IMR-90 (cell line): ENCODE results near the gene ZBED4. TPM values are rescaled to one million over a fixed set of nuclear protein-coding genes. Genes with fewer than 3 reads are reported as not detected.

ENCODE experiments used
- ATAC-seq: fragments of 200-7000 bp; cut with Tn5 transposase; 2 replicates; pipeline ENCODE4 v1.9.1; 2020; ENCODE audit warnings: low read depth, mild to moderate bottlenecking, moderate library complexity
- BruUV-seq: library from RNA; stranded (reverse); fragments of 400-500 nt; replicated peaks from 2 replicates; lab custom pipeline; 2021; lab: Mats Ljungman, UMichigan
- CTCF ChIA-PET: fragments of 300-600 bp; formaldehyde crosslinking; extraction: SDS; loops from one replicate; lab custom pipeline; 2021; ENCODE audit warnings: antibody characterized with exemption; lab: Yijun Ruan, JAX
- POLR2A ChIA-PET: fragments of 300-600 bp; sonication (Branson Sonifier 250); formaldehyde crosslinking; loops from one replicate; lab custom pipeline; 2022; ENCODE audit warnings: antibody characterized with exemption; ENCODE audit not compliant: unreplicated experiment; lab: Charles Lee
- DNase-seq: peaks from one replicate; pipeline ENCODE4 v3.0.0; 2013
- H2AFZ ChIP-seq: replicated peaks from 2 replicates; pipeline ENCODE3; 2013; ENCODE audit warnings: low read length, mild to moderate bottlenecking; ENCODE audit not compliant: poor library complexity
- H2AK5ac ChIP-seq: 2 replicates; pipeline ENCODE4 v1.6.1; 2013; ENCODE audit warnings: low read depth, low read length, inconsistent platforms
- H2AK9ac ChIP-seq: replicated peaks from 2 replicates; pipeline ENCODE3; 2013; ENCODE audit warnings: mild to moderate bottlenecking, low read depth, low read length, moderate library complexity; ENCODE audit not compliant: poor library complexity
- H2BK120ac ChIP-seq: 2 replicates; pipeline ENCODE4 v1.6.1; 2013; ENCODE audit warnings: low read depth, low read length, inconsistent platforms
- H2BK15ac ChIP-seq: 3 replicates; pipeline ENCODE4 v1.6.1; 2013; ENCODE audit warnings: low read depth, low read length, inconsistent platforms
- H2BK20ac ChIP-seq: 2 replicates; pipeline ENCODE4 v1.6.1; 2013; ENCODE audit warnings: low read depth, mild to moderate bottlenecking, inconsistent platforms, low read length, moderate library complexity
- H2BK5ac ChIP-seq: 2 replicates; pipeline ENCODE4 v1.6.1; 2013; ENCODE audit warnings: mild to moderate bottlenecking, low read depth, low read length, inconsistent platforms; ENCODE audit not compliant: poor library complexity, severe bottlenecking
- H3K14ac ChIP-seq: replicated peaks from 2 replicates; pipeline ENCODE4 v1.6.1; 2013; ENCODE audit warnings: low read depth, low read length, inconsistent platforms
- H3K18ac ChIP-seq: 2 replicates; pipeline ENCODE4 v1.6.1; 2013; ENCODE audit warnings: low read depth, low read length, control low read depth
- H3K23ac ChIP-seq: 2 replicates; pipeline ENCODE4 v1.6.1; 2013; ENCODE audit warnings: low read depth, low read length, inconsistent platforms
- H3K27ac ChIP-seq: 2 replicates; pipeline ENCODE4 v1.5.1; 2013; ENCODE audit warnings: mild to moderate bottlenecking, control low read depth, low read length; ENCODE audit not compliant: insufficient read depth
- H3K27me3 ChIP-seq: 2 replicates; pipeline ENCODE4 v1.6.1; 2013; ENCODE audit warnings: low read length; ENCODE audit not compliant: control insufficient read depth, insufficient read depth
- H3K36me3 ChIP-seq: 2 replicates; pipeline ENCODE4 v1.6.1; 2013; ENCODE audit warnings: low read length, mixed read lengths; ENCODE audit not compliant: control insufficient read depth, insufficient read depth
- H3K4ac ChIP-seq: 2 replicates; pipeline ENCODE4 v1.6.1; 2013; ENCODE audit warnings: low read depth, low read length, inconsistent platforms
- H3K4me1 ChIP-seq: 2 replicates; pipeline ENCODE4 v1.6.1; 2013; ENCODE audit warnings: low read length, mixed read lengths; ENCODE audit not compliant: control insufficient read depth, insufficient read depth
- H3K4me2 ChIP-seq: 2 replicates; pipeline ENCODE4 v1.6.1; 2013; ENCODE audit warnings: low read depth, mild to moderate bottlenecking, control low read depth, low read length, moderate library complexity
- H3K4me3 ChIP-seq: 2 replicates; pipeline ENCODE4 v1.5.1; 2013; ENCODE audit warnings: low read depth, mild to moderate bottlenecking, control low read depth, low read length, moderate library complexity; ENCODE audit not compliant: insufficient read depth
- H3K56ac ChIP-seq: 2 replicates; pipeline ENCODE4 v1.6.1; 2013; ENCODE audit warnings: low read length, inconsistent platforms; ENCODE audit not compliant: insufficient read depth; ENCODE audit errors: extremely low read depth
- H3K79me1 ChIP-seq, 2 experiments: 2 replicates each; pipeline ENCODE4 v1.6.1; 2013; ENCODE audit warnings: low read length in 2 of 2, inconsistent platforms in 1 of 2, low read depth in 1 of 2
- H3K9ac ChIP-seq: 2 replicates; pipeline ENCODE4 v1.6.1; 2013; ENCODE audit warnings: low read depth, low read length, control low read depth
- H3K9me1 ChIP-seq: 2 replicates; pipeline ENCODE4 v1.6.1; 2013; ENCODE audit warnings: low read length, inconsistent platforms; ENCODE audit not compliant: insufficient read depth
- H3K9me3 ChIP-seq: 2 replicates; pipeline ENCODE4 v1.6.1; 2013; ENCODE audit warnings: low read length; ENCODE audit not compliant: control insufficient read depth, insufficient read depth
- H4K20me1 ChIP-seq: 2 replicates; pipeline ENCODE4 v1.6.1; 2013; ENCODE audit warnings: low read length, inconsistent platforms; ENCODE audit not compliant: insufficient read depth
- H4K5ac ChIP-seq: 2 replicates; pipeline ENCODE4 v1.6.1; 2013; ENCODE audit warnings: mild to moderate bottlenecking, low read depth, low read length, control low read depth
- H4K8ac ChIP-seq, 2 experiments: 2 replicates each; pipeline ENCODE4 v1.6.1; 2013; ENCODE audit warnings: low read depth in 2 of 2, low read length in 2 of 2, control low read depth in 1 of 2, inconsistent platforms in 1 of 2
- H4K91ac ChIP-seq: 2 replicates; pipeline ENCODE4 v1.6.1; 2013; ENCODE audit warnings: low read depth, low read length, inconsistent platforms; ENCODE audit not compliant: insufficient read depth
- CEBPB ChIP-seq: IDR thresholded peaks from 2 replicates; pipeline ENCODE4 v1.6.1; 2012; ENCODE audit warnings: low read depth, low read length, improper control_type of control experiment
- MAFK ChIP-seq: IDR thresholded peaks from 2 replicates; pipeline ENCODE4 v1.6.1; 2012; ENCODE audit warnings: low read depth, low read length, improper control_type of control experiment
- MAZ ChIP-seq: IDR thresholded peaks from 2 replicates; pipeline ENCODE4 v1.6.1; 2012; ENCODE audit warnings: low read depth, mild to moderate bottlenecking, low read length, improper control_type of control experiment, moderate library complexity, borderline replicate concordance
- MXI1 ChIP-seq: IDR thresholded peaks from 2 replicates; pipeline ENCODE4 v1.6.1; 2012; ENCODE audit warnings: low read depth, mild to moderate bottlenecking, low read length, moderate library complexity, borderline replicate concordance
- SMC3 ChIP-seq: fragments of 150-350 bp; IDR thresholded peaks from 2 replicates; pipeline ENCODE4 v1.6.1; 2016; ENCODE audit warnings: low read depth, mild to moderate bottlenecking, antibody characterized with exemption, low read length, moderate library complexity
- WGBS, 2 experiments: methylation state at CpG; one replicate each; pipeline versions ENCODE4 v1.1.5 to v1.1.7; 2013; ENCODE audit warnings: missing lambda C conversion rate in 2 of 2; ENCODE audit not compliant: insufficient read length in 1 of 2; ENCODE audit errors: extremely low coverage in 2 of 2; 5-methylcytosine and 5-hydroxymethylcytosine counted together
- dilution Hi-C: fragments of 300-500 bp; cut with HindIII; formaldehyde crosslinking; loops from one replicate; pipeline ENCODE4 v1.14.3; 2018; ENCODE audit warnings: low sequenced_read_pairs; ENCODE audit not compliant: unreplicated experiment
- in situ Hi-C: fragments of 300-500 bp; cut with MboI; formaldehyde crosslinking; loops from 3 replicates; pipeline ENCODE4 v1.14.3; 2019; ENCODE audit warnings: low sequenced_read_pairs, inconsistent platforms, mixed read lengths
- intact Hi-C: fragments of 100-400 bp; cut with micrococcal nuclease; formaldehyde crosslinking; loops from 2 replicates; pipeline ENCODE4 v1.10.0; 2022
- polyA plus RNA-seq, 3 experiments: library from polyadenylated mRNA; depleted of rRNA; stranded (reverse); fragments of >200 nt; gene quantifications; 2 replicates each; pipeline ENCODE4 v1.2.3, GENCODE V29; 2012; ENCODE audit warnings: low replicate concordance in 1 of 3
- total RNA-seq: library from RNA; depleted of rRNA; stranded (reverse); fragments of >200 nt; gene quantifications from 2 replicates; pipeline ENCODE4 v1.2.3, GENCODE V29; 2012
- TF ChIP-seq, protein P1 (sequence below): fragments of 150-350 bp; IDR thresholded peaks from 2 replicates; pipeline ENCODE4 v1.6.1; 2016; ENCODE audit warnings: low read depth, mild to moderate bottlenecking, low read length, moderate library complexity, borderline replicate concordance

ZBED4 gene
- total and polyA plus RNA-seq, 2 of the 4 experiments (the other 2 are of a cell fraction): 9.3 to 10.5 TPM

DNA sequence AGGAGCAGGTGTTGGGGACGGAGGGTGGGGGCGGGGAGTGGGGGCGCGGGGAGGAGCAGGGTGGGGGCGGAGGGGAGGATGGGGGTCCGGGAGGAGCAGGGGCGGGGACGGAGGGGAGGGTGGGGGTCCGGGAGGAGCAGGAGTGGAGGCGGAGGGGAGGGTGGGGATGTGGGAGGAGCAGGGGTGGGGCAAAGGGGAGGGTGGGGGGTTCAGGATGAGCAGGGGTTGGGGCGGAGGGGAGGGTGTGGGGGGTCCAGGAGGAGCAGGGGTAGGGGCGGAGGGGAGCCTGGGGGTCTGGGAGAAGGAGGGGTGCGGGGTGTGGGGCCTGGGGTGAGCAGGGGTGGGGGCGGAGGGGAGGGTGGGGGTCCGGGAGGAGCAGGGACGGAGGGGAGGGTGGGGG, 81.9 kb downstream of the ZBED4 start:
- no peak overlapping the region for H2AK9ac ChIP-seq
- H3K36me3 ChIP-seq: no peaks in the 10 kb centered on the region
- H2BK20ac ChIP-seq: no peak overlapping the region
- DNase-seq: no peak
- peaks cover 0 to 3% of the 10 kb centered on the region in 2 experiments; a peak in 1 of 4 replicates for H3K79me1 ChIP-seq
- H3K56ac ChIP-seq: no peak overlapping the region
- no peaks in the 10 kb centered on the region for H3K9me1 ChIP-seq
- H2AK5ac ChIP-seq: no peak overlapping the region
- H4K8ac ChIP-seq: no peak overlapping the region
- no peak overlapping the region for H3K4me2 ChIP-seq
- H2BK120ac ChIP-seq: no peak overlapping the region
- no peak overlapping the region for H2AFZ ChIP-seq
- WGBS, 2 experiments: no CpG with 5 or more reads among the region's 16 CpGs
- ChIA-PET CTCF (no interaction called here), POLR2A (no interaction called here)
- no peak overlapping the region for H2BK5ac ChIP-seq
- no peaks in the 10 kb centered on the region for H4K20me1 ChIP-seq
- no peak for ATAC-seq
- no peaks in the 10 kb centered on the region for H3K27me3 ChIP-seq
- BruUV-seq: no TSS peak
- H3K4me3 ChIP-seq: no peak overlapping the region
- intact Hi-C loops (no loop called here), in situ Hi-C loops (no loop called here), dilution Hi-C loops (no loop called here)
- H3K4ac ChIP-seq: no peak overlapping the region; the same call in 1 of the 2 replicates
- TF ChIP-seq MXI1 (no peak), MAFK (no peak), MAZ (no peak), CEBPB (no peak), SMC3 (no peak)
- TF ChIP-seq, protein P1, sequence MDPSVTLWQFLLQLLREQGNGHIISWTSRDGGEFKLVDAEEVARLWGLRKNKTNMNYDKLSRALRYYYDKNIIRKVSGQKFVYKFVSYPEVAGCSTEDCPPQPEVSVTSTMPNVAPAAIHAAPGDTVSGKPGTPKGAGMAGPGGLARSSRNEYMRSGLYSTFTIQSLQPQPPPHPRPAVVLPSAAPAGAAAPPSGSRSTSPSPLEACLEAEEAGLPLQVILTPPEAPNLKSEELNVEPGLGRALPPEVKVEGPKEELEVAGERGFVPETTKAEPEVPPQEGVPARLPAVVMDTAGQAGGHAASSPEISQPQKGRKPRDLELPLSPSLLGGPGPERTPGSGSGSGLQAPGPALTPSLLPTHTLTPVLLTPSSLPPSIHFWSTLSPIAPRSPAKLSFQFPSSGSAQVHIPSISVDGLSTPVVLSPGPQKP: no peak
- H4K5ac ChIP-seq: no peak overlapping the region
- H3K9ac ChIP-seq: 0 out of 2 replicates have a peak overlapping the region, but pooled peaks have one; percentile 36
- H3K9me3 ChIP-seq: no peaks in the 10 kb centered on the region
- H3K23ac ChIP-seq: no peak overlapping the region
- H4K91ac ChIP-seq: peak overlapping the region; percentile 62; the same call in 1 of the 2 replicates
- H2BK15ac ChIP-seq: no peak overlapping the region
- H3K18ac ChIP-seq: no peak overlapping the region
- H3K27ac ChIP-seq: no peak overlapping the region
- peaks cover 15% of the 10 kb centered on the region for H3K4me1 ChIP-seq
- no peak overlapping the region for H3K14ac ChIP-seq
